Vagina (tissue), 2 donors: ENCODE data around the gene SETBP1.

Experiments
- CTCF ChIP-seq, 3 experiments: fragments of 450-650 bp in 2 of 3; fragments of 200-600 bp in 1 of 3; sonication (generic) in 1 of 3; IDR thresholded peaks; one replicate each; pipeline ENCODE4 v1.5.1; 2017 to 2019; ENCODE audit warnings: antibody characterized with exemption in 3 of 3, mild to moderate bottlenecking in 2 of 3, moderate library complexity in 2 of 3
- POLR2A ChIP-seq, 2 donors: fragments of 450-650 bp; IDR thresholded peaks; one replicate each; pipeline ENCODE4 v1.6.1; 2017; ENCODE audit warnings: antibody characterized with exemption in 2 of 2, mild to moderate bottlenecking in 2 of 2, moderate library complexity in 2 of 2
- POLR2AphosphoS5 ChIP-seq, 2 donors: sonication (generic); formaldehyde crosslinking; IDR thresholded peaks; one replicate each; pipeline ENCODE4 v1.9.0; 2017; ENCODE audit warnings: antibody characterized with exemption in 2 of 2, mild to moderate bottlenecking in 2 of 2, low read depth in 1 of 2; ENCODE audit not compliant: insufficient read depth in 1 of 2

GRCh38 chr18:44715245-44715644, 34.6 kb downstream of the SETBP1 start:
- TF ChIP-seq POLR2AphosphoS5 (IDR thresholded peaks at IDR 0.05; ENCODE audit: insufficient read depth in 1 of 2, low read depth in 1 of 2) = peak; percentile 74 to 80
- TF ChIP-seq CTCF (IDR thresholded peaks at IDR 0.05) = no peak
- no peak for TF ChIP-seq POLR2A (IDR thresholded peaks at IDR 0.05)
